B cell (primary cell): ENCODE results near the gene WDR13. TPM values are rescaled to one million over a fixed set of nuclear protein-coding genes. Genes with fewer than 3 reads are reported as not detected.

Experiments used
- ATAC-seq: fragments of 200-7000 bp; cut with Tn5 transposase; one replicate; pipeline ENCODE4 v1.10.0; 2021; ENCODE audit warnings: low read depth, mild to moderate bottlenecking, moderate number of reproducible peaks, moderate library complexity
- CTCF ChIA-PET: fragments of 350-600 bp; sonication (Branson Sonifier 250); formaldehyde crosslinking; loops from one replicate; lab custom pipeline; 2021; ENCODE audit warnings: antibody characterized with exemption, inconsistent platforms; lab: Charles Lee
- POLR2A ChIA-PET: fragments of 350-600 bp; sonication (Branson Sonifier 250); formaldehyde crosslinking; loops from one replicate; lab custom pipeline; 2021; ENCODE audit warnings: antibody characterized with exemption; lab: Charles Lee
- DNase-seq: peaks from one replicate; pipeline ENCODE4 v3.0.0; 2013
- H2AFZ ChIP-seq: 2 replicates; pipeline ENCODE4 v1.6.1; 2012; ENCODE audit warnings: mild to moderate bottlenecking, low read depth, low read length; ENCODE audit not compliant: insufficient read depth, poor library complexity, severe bottlenecking
- H3K27ac ChIP-seq, 2 donors: 1 replicate in 1 of 2; 2 replicates in 1 of 2; pipeline ENCODE4 v1.5.1; 2012 to 2013; ENCODE audit warnings: low read length in 2 of 2, mild to moderate bottlenecking in 2 of 2, moderate library complexity in 1 of 2
- H3K27me3 ChIP-seq, 4 experiments: fragments of 200-600 bp in 1 of 4; sonication (generic) in 1 of 4; replicated peaks in 1 of 4; 1 replicate in 2 of 4; 2 replicates in 2 of 4; pipeline versions ENCODE4 v1.6.1 to v1.7.0; 2013 to 2016; ENCODE audit warnings: low read length in 3 of 4, mild to moderate bottlenecking in 2 of 4, mixed read lengths in 1 of 4, moderate library complexity in 1 of 4; ENCODE audit not compliant: insufficient read depth in 4 of 4, control insufficient read depth in 3 of 4; ENCODE audit errors: control extremely low read depth in 1 of 4
- H3K36me3 ChIP-seq, 2 experiments: replicated peaks in 1 of 2; 1 replicate in 1 of 2; 2 replicates in 1 of 2; pipeline versions ENCODE4 v1.6.1 to v1.7.1; 2013; ENCODE audit warnings: low read length in 1 of 2; ENCODE audit not compliant: insufficient read depth in 2 of 2, control insufficient read depth in 1 of 2; ENCODE audit errors: control extremely low read depth in 1 of 2, extremely low read depth in 1 of 2
- H3K4me1 ChIP-seq, 2 donors: fragments of 200-600 bp in 1 of 2; sonication (generic) in 1 of 2; 1 replicate in 1 of 2; 2 replicates in 1 of 2; pipeline versions ENCODE4 v1.5.1 to v1.6.1; 2013 to 2017; ENCODE audit warnings: low read length in 2 of 2; ENCODE audit not compliant: control insufficient read depth in 2 of 2, insufficient read depth in 2 of 2
- H3K4me2 ChIP-seq: replicated peaks from 2 replicates; pipeline ENCODE3; 2012; ENCODE audit warnings: mild to moderate bottlenecking, low read depth, low read length; ENCODE audit not compliant: poor library complexity, severe bottlenecking
- H3K4me3 ChIP-seq, 5 experiments: fragments of 200-600 bp in 1 of 5; sonication (generic) in 1 of 5; 1 replicate in 3 of 5; 2 replicates in 2 of 5; pipeline versions ENCODE4 v1.5.1 to v1.7.0; 2011 to 2016; ENCODE audit warnings: low read length in 4 of 5, mild to moderate bottlenecking in 4 of 5, low read depth in 2 of 5, control low read depth in 1 of 5, moderate library complexity in 1 of 5; ENCODE audit not compliant: insufficient read depth in 1 of 5; ENCODE audit errors: control extremely low read depth in 1 of 5, extremely low read depth in 1 of 5
- H3K79me2 ChIP-seq: fragments of 200-600 bp; sonication (generic); one replicate; pipeline ENCODE4 v1.6.0; 2016; ENCODE audit warnings: low read length; ENCODE audit not compliant: control insufficient read depth, insufficient read depth
- H3K9ac ChIP-seq: fragments of 200-600 bp; sonication (generic); 2 replicates; pipeline ENCODE4 v1.6.1; 2017; ENCODE audit warnings: mild to moderate bottlenecking, low read length, moderate library complexity
- H3K9me3 ChIP-seq, 3 donors: one replicate each; pipeline versions ENCODE4 v1.6.1 to v1.7.1; 2013; ENCODE audit warnings: low read length in 2 of 3; ENCODE audit not compliant: control insufficient read depth in 2 of 3, insufficient read depth in 1 of 3; ENCODE audit errors: control extremely low read depth in 1 of 3
- H4K20me1 ChIP-seq: 2 replicates; pipeline ENCODE4 v1.6.0; 2012; ENCODE audit warnings: mild to moderate bottlenecking, low read length; ENCODE audit not compliant: insufficient read depth, control insufficient read depth, poor library complexity, severe bottlenecking
- H3K27ac Mint-ChIP-seq: one replicate; pipeline ENCODE4 v1.8.0; 2021; ENCODE audit warnings: mixed read lengths
- H3K27me3 Mint-ChIP-seq: one replicate; pipeline ENCODE4 v1.8.0; 2021; ENCODE audit warnings: mixed read lengths
- H3K4me1 Mint-ChIP-seq: one replicate; pipeline ENCODE4 v1.8.0; 2021; ENCODE audit warnings: mixed read lengths
- H3K4me3 Mint-ChIP-seq: one replicate; pipeline ENCODE4 v1.8.0; 2021; ENCODE audit warnings: mixed read lengths
- H3K9me3 Mint-ChIP-seq: one replicate; pipeline ENCODE4 v1.8.0; 2022; ENCODE audit warnings: mixed read lengths; ENCODE audit not compliant: insufficient read depth
- EZH2 ChIP-seq: IDR thresholded peaks from 2 replicates; pipeline ENCODE4 v1.6.1; 2012; ENCODE audit warnings: borderline replicate concordance, low read depth, mild to moderate bottlenecking, moderate library complexity, low read length; ENCODE audit not compliant: insufficient read depth, poor library complexity, severe bottlenecking
- WGBS: methylation state at CpG from one replicate; pipeline ENCODE4 v1.1.5; 2013; ENCODE audit warnings: missing lambda C conversion rate; ENCODE audit not compliant: insufficient coverage; 5-methylcytosine and 5-hydroxymethylcytosine counted together
- intact Hi-C: fragments of 100-400 bp; cut with micrococcal nuclease; formaldehyde crosslinking; loops from one replicate; pipeline ENCODE4 v1.10.0; 2022
- polyA plus RNA-seq: library from polyadenylated mRNA; depleted of rRNA; stranded (reverse); fragments of >200 nt; gene quantifications from 2 replicates; pipeline ENCODE4 v1.2.3, GENCODE V29; 2012
- total RNA-seq, 2 donors: library from RNA; stranded (reverse); fragments of 120-200 nt in 1 of 2; gene quantifications; 1 replicate in 1 of 2; 2 replicates in 1 of 2; pipeline versions ENCODE4 v1.2.3 to v1.2.4, GENCODE V29; 2013 to 2022
- TF ChIP-seq, protein P1 (sequence below): fragments of 200-600 bp; IDR thresholded peaks from one replicate; pipeline ENCODE4 v1.8.0; 2022; ENCODE audit warnings: antibody characterized with exemption, mild to moderate bottlenecking

The WDR13 gene
- total and polyA plus RNA-seq, 2 donors (not counting 1 experiment from before 2014, with no cell fraction given) = 85.1 to 257 TPM

DNA sequence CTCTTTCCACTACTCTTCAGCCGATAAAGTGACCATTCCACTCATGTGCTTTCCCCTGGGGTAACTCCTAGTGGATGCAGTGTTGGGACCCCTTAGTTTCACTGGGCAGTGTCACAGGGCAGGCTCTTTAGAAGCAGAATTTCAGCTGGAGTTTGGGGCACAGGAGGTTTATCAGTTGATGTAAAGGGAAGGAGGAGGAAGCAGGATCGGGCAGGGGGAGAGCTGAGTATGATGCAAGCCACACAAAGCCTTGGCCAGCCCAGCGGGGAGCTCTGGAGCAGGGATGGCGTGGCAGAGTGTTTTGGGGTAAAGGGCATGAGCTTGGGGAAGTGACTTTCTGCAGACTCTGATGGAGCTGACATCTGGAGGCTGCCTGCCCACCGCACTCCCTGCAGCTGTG is 19.3 kb downstream of the WDR13 start:
- H3K79me2 ChIP-seq = no peaks in the 10 kb centered on the region

GRCh38 chrX:48617542-48618340 is 20.4 kb downstream of the WDR13 start:
- Histone ChIP-seq H4K20me1 (no peaks in the 10 kb centered on the region), H3K27ac (no peak overlapping the region), H2AFZ (no peak overlapping the region), H3K27me3 (no peaks in the 10 kb centered on the region), H3K4me3 (no peak overlapping the region), H3K36me3 (no peaks in the 10 kb centered on the region), H3K79me2 (no peaks in the 10 kb centered on the region), H3K4me2 (no peak overlapping the region), H3K9ac (no peak overlapping the region), H3K4me1 (no peaks in the 10 kb centered on the region), H3K9me3 (no peaks in the 10 kb centered on the region)
- no peak overlapping the region for H3K27ac Mint-ChIP-seq
- ATAC-seq (no peak), DNase-seq (no peak)
- H3K27me3 Mint-ChIP-seq = peaks cover 3% of the 10 kb centered on the region
- no peaks in the 10 kb centered on the region for H3K9me3 Mint-ChIP-seq
- intact Hi-C loops = no loop called here
- H3K4me1 Mint-ChIP-seq = no peaks in the 10 kb centered on the region
- TF ChIP-seq, protein P1, sequence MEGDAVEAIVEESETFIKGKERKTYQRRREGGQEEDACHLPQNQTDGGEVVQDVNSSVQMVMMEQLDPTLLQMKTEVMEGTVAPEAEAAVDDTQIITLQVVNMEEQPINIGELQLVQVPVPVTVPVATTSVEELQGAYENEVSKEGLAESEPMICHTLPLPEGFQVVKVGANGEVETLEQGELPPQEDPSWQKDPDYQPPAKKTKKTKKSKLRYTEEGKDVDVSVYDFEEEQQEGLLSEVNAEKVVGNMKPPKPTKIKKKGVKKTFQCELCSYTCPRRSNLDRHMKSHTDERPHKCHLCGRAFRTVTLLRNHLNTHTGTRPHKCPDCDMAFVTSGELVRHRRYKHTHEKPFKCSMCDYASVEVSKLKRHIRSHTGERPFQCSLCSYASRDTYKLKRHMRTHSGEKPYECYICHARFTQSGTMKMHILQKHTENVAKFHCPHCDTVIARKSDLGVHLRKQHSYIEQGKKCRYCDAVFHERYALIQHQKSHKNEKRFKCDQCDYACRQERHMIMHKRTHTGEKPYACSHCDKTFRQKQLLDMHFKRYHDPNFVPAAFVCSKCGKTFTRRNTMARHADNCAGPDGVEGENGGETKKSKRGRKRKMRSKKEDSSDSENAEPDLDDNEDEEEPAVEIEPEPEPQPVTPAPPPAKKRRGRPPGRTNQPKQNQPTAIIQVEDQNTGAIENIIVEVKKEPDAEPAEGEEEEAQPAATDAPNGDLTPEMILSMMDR = no peak
- TF ChIP-seq EZH2 = no peak
- POLR2A ChIA-PET = no interaction called here
- no peak overlapping the region for H3K4me3 Mint-ChIP-seq
- CTCF ChIA-PET = interaction anchor here (0.6 kb wide), 1 partner anchor 10 kb away, joined by 3 read pairs; no protein-coding TSS in a partner anchor
- 46% methylated on average over 5 of the region's 8 CpGs for WGBS

More for the DNA sequence above, 19.3 kb downstream of the WDR13 start:
- intact Hi-C loops = no loop called here
- H3K4me1 ChIP-seq = no peaks in the 10 kb centered on the region
- ChIA-PET CTCF (no interaction called here), POLR2A (no interaction called here)
- TF ChIP-seq, protein P1 = no peak
- Mint-ChIP-seq H3K27me3 (peaks cover 3% of the 10 kb centered on the region), H3K4me3 (no peak overlapping the region), H3K9me3 (no peaks in the 10 kb centered on the region), H3K27ac (no peak overlapping the region), H3K4me1 (no peaks in the 10 kb centered on the region)
- H3K27ac ChIP-seq = no peak overlapping the region
- H4K20me1 ChIP-seq = no peaks in the 10 kb centered on the region
- 60% methylated on average over 2 of the region's 5 CpGs for WGBS
- ATAC-seq (no peak), DNase-seq (no peak)
- no peaks in the 10 kb centered on the region for H3K9me3 ChIP-seq
- H3K27me3 ChIP-seq = no peaks in the 10 kb centered on the region
- H3K36me3 ChIP-seq = no peaks in the 10 kb centered on the region
- H3K4me3 ChIP-seq = no peak overlapping the region
- no peak overlapping the region for H2AFZ ChIP-seq
- H3K4me2 ChIP-seq = no peak overlapping the region
- H3K9ac ChIP-seq = no peak overlapping the region
